HepG2 (cell line): Measurements from ENCODE around the gene AP3B2. TPM values are rescaled to one million over a fixed set of nuclear protein-coding genes. Genes with fewer than 3 reads are reported as not detected.
A peak's percentile ranks its signal among the peaks of the same experiment; 100 is the strongest.

Source experiments
- BCLAF1 ChIP-seq: fragments of 450-650 bp; IDR thresholded peaks from 2 replicates; pipeline ENCODE4 v1.6.1; 2017; ENCODE audit warnings: mild to moderate bottlenecking
- BORCS8-MEF2B ChIP-seq: sonication (generic); formaldehyde crosslinking; IDR thresholded peaks from 2 replicates; pipeline ENCODE4 v1.8.0; 2022; ENCODE audit warnings: mild to moderate bottlenecking, missing genetic modification reagents
- DNMT3B ChIP-seq: conservative IDR thresholded peaks from 2 replicates; pipeline ENCODE4 v1.6.1; 2016; ENCODE audit warnings: missing biosample characterization, control low read depth
- ELK4 ChIP-seq: sonication (generic); formaldehyde crosslinking; IDR thresholded peaks from 2 replicates; pipeline ENCODE4 v1.9.0; 2021; ENCODE audit warnings: missing genetic modification reagents, borderline replicate concordance
- FOXJ3 ChIP-seq: sonication (generic); formaldehyde crosslinking; IDR thresholded peaks from 2 replicates; pipeline ENCODE4 v1.4.0; 2020; ENCODE audit warnings: missing genetic modification reagents, mild to moderate bottlenecking, borderline replicate concordance
- JUN ChIP-seq: sonication (generic); formaldehyde crosslinking; IDR thresholded peaks from 2 replicates; pipeline ENCODE4 v1.4.0; 2020; ENCODE audit warnings: mild to moderate bottlenecking, missing genetic modification reagents
- MTA1 ChIP-seq: sonication (generic); formaldehyde crosslinking; IDR thresholded peaks from 2 replicates; pipeline ENCODE4 v1.4.0; 2020; ENCODE audit warnings: missing genetic modification reagents, mild to moderate bottlenecking, borderline replicate concordance
- NCOA5 ChIP-seq: sonication (generic); formaldehyde crosslinking; IDR thresholded peaks from 2 replicates; pipeline ENCODE4 v1.4.0; 2020; ENCODE audit warnings: missing genetic modification reagents
- PHB2 ChIP-seq: fragments of 450-650 bp; IDR thresholded peaks from 2 replicates; pipeline ENCODE4 v1.6.1; 2018; ENCODE audit not compliant: partially characterized antibody
- SIN3A ChIP-seq: IDR thresholded peaks from 2 replicates; pipeline ENCODE4 v1.6.1; 2011; ENCODE audit warnings: low read depth, mild to moderate bottlenecking, control low read depth, low read length, borderline replicate concordance
- TARDBP ChIP-seq: sonication (generic); formaldehyde crosslinking; IDR thresholded peaks from 2 replicates; pipeline ENCODE4 v1.8.0; 2022; ENCODE audit warnings: mild to moderate bottlenecking, missing genetic modification reagents
- ZBTB34 ChIP-seq: sonication (generic); formaldehyde crosslinking; IDR thresholded peaks from 2 replicates; pipeline ENCODE4 v1.8.0; 2022; ENCODE audit warnings: mild to moderate bottlenecking, missing genetic modification reagents
- ZFP36L1 ChIP-seq: sonication (generic); formaldehyde crosslinking; IDR thresholded peaks from 2 replicates; pipeline ENCODE4 v1.8.0; 2022; ENCODE audit warnings: mild to moderate bottlenecking, missing genetic modification reagents, moderate library complexity
- ZFY ChIP-seq: sonication (generic); formaldehyde crosslinking; IDR thresholded peaks from 2 replicates; pipeline ENCODE4 v1.4.0; 2020; ENCODE audit warnings: missing genetic modification reagents
- ZKSCAN1 ChIP-seq: fragments of 150-350 bp; IDR thresholded peaks from 2 replicates; pipeline ENCODE4 v1.6.1; 2014; ENCODE audit warnings: low read length
- ZNF234 ChIP-seq: sonication (generic); formaldehyde crosslinking; conservative IDR thresholded peaks from 2 replicates; pipeline ENCODE4 v1.5.1; 2020; ENCODE audit warnings: mild to moderate bottlenecking, missing genetic modification reagents
- ZNF30 ChIP-seq: sonication (generic); formaldehyde crosslinking; IDR thresholded peaks from 2 replicates; pipeline ENCODE4 v1.5.0; 2020; ENCODE audit warnings: mild to moderate bottlenecking, missing genetic modification reagents
- ZNF317 ChIP-seq: sonication (generic); formaldehyde crosslinking; IDR thresholded peaks from 2 replicates; pipeline ENCODE4 v1.5.0; 2020; ENCODE audit warnings: mild to moderate bottlenecking, missing genetic modification reagents
- ZNF430 ChIP-seq: sonication (generic); formaldehyde crosslinking; IDR thresholded peaks from 2 replicates; pipeline ENCODE4 v1.9.0; 2021; ENCODE audit warnings: mild to moderate bottlenecking, missing genetic modification reagents
- ZNF574 ChIP-seq: sonication (generic); formaldehyde crosslinking; IDR thresholded peaks from 2 replicates; pipeline ENCODE4 v1.4.0; 2020; ENCODE audit warnings: missing genetic modification reagents
- ZNF616 ChIP-seq: sonication (generic); formaldehyde crosslinking; IDR thresholded peaks from 2 replicates; pipeline ENCODE4 v1.5.0; 2020; ENCODE audit warnings: low read depth, mild to moderate bottlenecking, missing genetic modification reagents
- ZNF841 ChIP-seq: sonication (generic); formaldehyde crosslinking; IDR thresholded peaks from 2 replicates; pipeline ENCODE4 v1.8.1; 2023; ENCODE audit warnings: missing genetic modification reagents, borderline replicate concordance
- polyA plus RNA-seq, 8 experiments: library from polyadenylated mRNA; depleted of rRNA in 3 of 8; stranded (reverse) in 7 of 8; unstranded in 1 of 8; fragments of >200 nt; fragmentation: Illumina TruSeq in 4 of 8; extraction: Trizol in 4 of 8; gene quantifications; 2 replicates each; pipeline versions ENCODE4 v1.2.1 to v1.2.3, GENCODE V29; 2011 to 2016; ENCODE audit warnings: low read depth in 4 of 8, missing spikeins in 1 of 8, mixed read lengths in 1 of 8; ENCODE audit not compliant: insufficient read depth in 1 of 8
- total RNA-seq, 5 experiments: library from RNA; depleted of rRNA; stranded (reverse); fragments of >200 nt; fragmentation: Illumina TruSeq; extraction: Trizol; gene quantifications; 2 replicates each; pipeline ENCODE4 v1.2.3, GENCODE V29; 2016; ENCODE audit warnings: low read depth in 1 of 5

Gene AP3B2
- total and polyA plus RNA-seq, 2 of the 13 experiments (the other 11 are each of a cell fraction or from before 2014, with no cell fraction given), result not detected

- TF ChIP-seq BCLAF1, result no peak
- TF ChIP-seq ZNF234, result no peak
- TF ChIP-seq TARDBP (CRISPR knock-in tag), result peak; percentile 94
- TF ChIP-seq FOXJ3 (CRISPR knock-in tag), result no peak; the same call in 1 of the 2 replicates
- TF ChIP-seq ZKSCAN1, result no peak
- no peak for TF ChIP-seq ELK4
- no peak for TF ChIP-seq PHB2
- TF ChIP-seq ZNF841 (CRISPR knock-in tag), result no peak
- TF ChIP-seq ZFP36L1, result no peak
- no peak for TF ChIP-seq ZNF616 (CRISPR knock-in tag)
- no peak for TF ChIP-seq NCOA5 (CRISPR knock-in tag)
- TF ChIP-seq BORCS8-MEF2B (CRISPR knock-in tag), result peak; percentile 38
- peak; percentile 53; the same call in 1 of the 2 replicates for TF ChIP-seq SIN3A
- TF ChIP-seq ZNF317, result peak; percentile 43; the same call in 1 of the 2 replicates
- TF ChIP-seq DNMT3B (CRISPR knock-in tag), result no peak; the same call in 1 of the 2 replicates
- TF ChIP-seq JUN, result peak; percentile 74; the same call in 1 of the 2 replicates
- no peak for TF ChIP-seq ZNF30 (CRISPR knock-in tag)
- TF ChIP-seq ZBTB34 (CRISPR knock-in tag), result peak; percentile 75
- TF ChIP-seq ZNF430 (CRISPR knock-in tag), result peak; percentile 59; the same call in 1 of the 2 replicates
- TF ChIP-seq ZFY (CRISPR knock-in tag), result peak; percentile 86; the same call in 1 of the 2 replicates
- TF ChIP-seq ZNF574, result peak; percentile 96
- TF ChIP-seq MTA1 (CRISPR knock-in tag), result no peak
Measured at GRCh38 chr15:82749951-82750830, 40.5 kb upstream of the AP3B2 start (continued).
